Right lobe of liver (tissue), 4 donors: Measurements from ENCODE around the gene STX11.

Experiments used
- POLR2A ChIP-seq: fragments of 450-650 bp; IDR thresholded peaks from one replicate; pipeline ENCODE4 v1.6.1; 2017; ENCODE audit warnings: antibody characterized with exemption, mild to moderate bottlenecking
- TF ChIP-seq, protein P1 (sequence below), 4 donors: fragments of 200-600 bp in 3 of 4; fragments of 450-650 bp in 1 of 4; IDR thresholded peaks; one replicate each; pipeline versions ENCODE4 v1.5.1 to v1.8.0; 2016 to 2022; ENCODE audit warnings: antibody characterized with exemption in 4 of 4, mild to moderate bottlenecking in 2 of 4
- donor health status: DM: no; HTN: no; CAD: no.
- donor health status: DM: no; HTN: no; CAD: no.
- donor health status: DM: no; HTN: yes; CAD: no.

DNA sequence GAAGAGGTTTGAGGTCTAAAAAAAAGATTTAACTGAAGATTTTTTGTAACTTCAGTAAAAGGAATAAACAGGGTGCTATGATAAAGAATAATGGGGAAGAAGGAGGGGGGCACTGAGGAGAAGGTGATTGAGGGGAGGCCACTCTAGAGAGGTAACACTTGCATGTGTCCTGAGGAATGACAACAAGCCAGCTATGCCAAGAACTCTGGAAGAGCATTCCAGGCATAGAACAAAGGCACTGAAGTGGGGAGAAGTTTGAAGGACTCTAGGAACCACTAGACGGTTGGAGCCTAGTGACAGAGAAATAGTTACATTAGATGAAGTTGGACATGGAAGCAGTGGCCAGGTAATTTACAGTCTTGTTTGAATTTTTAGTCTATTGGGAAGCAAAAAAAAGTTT, 44.1 kb upstream of the STX11 start:
- TF ChIP-seq POLR2A = no peak
- TF ChIP-seq, protein P1, sequence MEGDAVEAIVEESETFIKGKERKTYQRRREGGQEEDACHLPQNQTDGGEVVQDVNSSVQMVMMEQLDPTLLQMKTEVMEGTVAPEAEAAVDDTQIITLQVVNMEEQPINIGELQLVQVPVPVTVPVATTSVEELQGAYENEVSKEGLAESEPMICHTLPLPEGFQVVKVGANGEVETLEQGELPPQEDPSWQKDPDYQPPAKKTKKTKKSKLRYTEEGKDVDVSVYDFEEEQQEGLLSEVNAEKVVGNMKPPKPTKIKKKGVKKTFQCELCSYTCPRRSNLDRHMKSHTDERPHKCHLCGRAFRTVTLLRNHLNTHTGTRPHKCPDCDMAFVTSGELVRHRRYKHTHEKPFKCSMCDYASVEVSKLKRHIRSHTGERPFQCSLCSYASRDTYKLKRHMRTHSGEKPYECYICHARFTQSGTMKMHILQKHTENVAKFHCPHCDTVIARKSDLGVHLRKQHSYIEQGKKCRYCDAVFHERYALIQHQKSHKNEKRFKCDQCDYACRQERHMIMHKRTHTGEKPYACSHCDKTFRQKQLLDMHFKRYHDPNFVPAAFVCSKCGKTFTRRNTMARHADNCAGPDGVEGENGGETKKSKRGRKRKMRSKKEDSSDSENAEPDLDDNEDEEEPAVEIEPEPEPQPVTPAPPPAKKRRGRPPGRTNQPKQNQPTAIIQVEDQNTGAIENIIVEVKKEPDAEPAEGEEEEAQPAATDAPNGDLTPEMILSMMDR (IDR thresholded peaks at IDR 0.05) = no peak
